Activated CD8-positive, alpha-beta memory T cell treated with anti-CD3 and anti-CD28 coated beads, Interleukin-2, amount 50 U/mL, for 1 hour (primary cell): ENCODE measurements around the gene IL12RB2.
"Not testable (repeated sequence)": the region's sequence is repeated elsewhere in the genome, so short reads cannot be mapped to it uniquely, and the experiment has no call there.

Experiments
- DNase-seq: peaks from one replicate; pipeline ENCODE4 v3.0.0-alpha.2; 2020; ENCODE audit errors: extremely low read depth

Gene IL12RB2

GRCh38 chr1:67394548-67394947, 86.9 kb downstream of the IL12RB2 start:
- no peak for DNase-seq

- DNase-seq: no peak
These were observed 91.7 kb downstream of the IL12RB2 start for GRCh38 chr1:67399199-67399993.

- not testable (repeated sequence) for DNase-seq
These were observed 92.5 kb downstream of the IL12RB2 start for GRCh38 chr1:67400029-67400786.

DNA sequence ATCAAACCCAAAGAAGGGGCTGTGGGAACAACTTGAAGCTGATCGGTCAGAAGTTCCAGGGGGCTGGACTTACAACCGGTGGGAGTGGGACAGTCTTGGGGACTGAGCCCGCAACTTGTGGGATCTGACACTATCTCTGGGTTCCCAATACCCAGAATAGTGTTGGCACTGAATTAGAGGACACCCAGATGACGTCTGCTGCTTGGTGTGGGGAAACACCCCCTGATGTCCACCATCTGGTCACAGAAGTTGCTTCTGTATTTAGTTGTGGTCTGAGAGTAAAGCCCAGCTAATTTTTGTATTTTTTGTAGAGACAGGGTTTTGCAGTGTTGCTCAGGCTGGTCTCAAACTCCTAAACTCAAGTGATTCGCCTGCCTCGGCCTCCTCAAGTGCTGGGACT, 93.8 kb downstream of the IL12RB2 start:
- no peak for DNase-seq

DNA sequence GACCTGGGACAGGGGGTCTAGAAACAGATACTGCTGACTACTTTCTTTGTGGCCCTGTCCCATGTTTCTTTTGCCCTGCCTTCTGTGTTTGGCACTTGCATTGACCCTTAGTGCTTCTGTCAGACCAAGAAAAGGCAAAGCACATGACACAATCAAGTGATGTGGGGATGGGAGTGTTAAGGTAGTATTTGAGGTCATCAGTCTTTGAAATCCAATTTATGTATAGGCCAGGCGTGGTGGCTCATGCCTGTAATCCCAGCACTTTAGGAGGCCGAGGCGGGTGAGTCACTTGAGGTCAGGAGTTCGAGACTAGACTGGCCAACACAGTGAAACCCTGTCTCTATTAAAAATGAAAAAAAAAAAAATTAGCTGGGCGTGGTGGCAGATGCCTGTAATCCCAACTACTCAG, 96.5 kb downstream of the IL12RB2 start:
- DNase-seq: no peak

GRCh38 chr1:67405473-67406245, 98.0 kb downstream of the IL12RB2 start:
- DNase-seq: no peak

DNA sequence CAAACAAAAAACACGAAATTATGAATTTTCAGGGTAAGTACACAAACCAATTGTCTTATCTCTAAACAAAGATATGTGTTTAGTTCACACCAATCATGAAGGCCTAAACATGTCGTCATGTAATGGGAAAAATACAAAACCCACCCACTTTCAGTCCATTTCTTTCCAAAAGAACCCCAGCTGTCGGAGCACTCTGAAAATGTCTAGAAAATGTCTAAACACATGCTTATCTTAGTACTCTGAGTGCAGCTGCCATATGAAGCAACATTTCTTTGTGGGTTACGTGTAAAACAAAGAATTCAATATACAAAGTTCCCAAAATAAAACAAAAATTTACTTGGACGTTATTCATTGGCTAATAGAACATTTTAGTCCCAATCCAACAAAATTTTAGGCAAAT, 99.8 kb downstream of the IL12RB2 start:
- DNase-seq: no peak

- DNase-seq: no peak
These were observed 100.5 kb downstream of the IL12RB2 start for GRCh38 chr1:67408148-67408547.

- not testable (repeated sequence) for DNase-seq
These were observed 105.4 kb downstream of the IL12RB2 start for GRCh38 chr1:67413101-67413500.

- DNase-seq: no peak
These were observed 106.9 kb downstream of the IL12RB2 start for GRCh38 chr1:67414574-67414973.

DNA sequence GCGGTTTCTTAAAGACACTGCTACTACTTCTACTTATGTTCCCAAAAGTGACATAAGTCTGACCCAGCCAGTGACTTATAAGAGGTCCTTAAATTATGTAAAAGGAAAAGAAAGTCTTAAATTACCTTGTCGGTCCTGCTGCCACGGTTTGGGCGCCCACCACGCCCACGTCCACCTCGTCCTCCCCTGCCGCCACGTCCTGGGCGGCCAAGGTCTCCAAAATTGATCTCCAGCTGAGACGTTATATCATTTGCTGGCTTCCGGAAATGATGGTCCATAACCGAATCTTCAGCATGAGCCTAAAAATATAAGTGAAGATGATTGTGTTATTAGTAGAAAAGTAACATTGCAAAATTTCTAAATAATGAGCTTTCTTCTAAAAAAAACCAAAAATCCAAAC, 107.4 kb downstream of the IL12RB2 start:
- DNase-seq: no peak

GRCh38 chr1:67417733-67418132, 110.1 kb downstream of the IL12RB2 start:
- DNase-seq: not testable (repeated sequence)

DNA sequence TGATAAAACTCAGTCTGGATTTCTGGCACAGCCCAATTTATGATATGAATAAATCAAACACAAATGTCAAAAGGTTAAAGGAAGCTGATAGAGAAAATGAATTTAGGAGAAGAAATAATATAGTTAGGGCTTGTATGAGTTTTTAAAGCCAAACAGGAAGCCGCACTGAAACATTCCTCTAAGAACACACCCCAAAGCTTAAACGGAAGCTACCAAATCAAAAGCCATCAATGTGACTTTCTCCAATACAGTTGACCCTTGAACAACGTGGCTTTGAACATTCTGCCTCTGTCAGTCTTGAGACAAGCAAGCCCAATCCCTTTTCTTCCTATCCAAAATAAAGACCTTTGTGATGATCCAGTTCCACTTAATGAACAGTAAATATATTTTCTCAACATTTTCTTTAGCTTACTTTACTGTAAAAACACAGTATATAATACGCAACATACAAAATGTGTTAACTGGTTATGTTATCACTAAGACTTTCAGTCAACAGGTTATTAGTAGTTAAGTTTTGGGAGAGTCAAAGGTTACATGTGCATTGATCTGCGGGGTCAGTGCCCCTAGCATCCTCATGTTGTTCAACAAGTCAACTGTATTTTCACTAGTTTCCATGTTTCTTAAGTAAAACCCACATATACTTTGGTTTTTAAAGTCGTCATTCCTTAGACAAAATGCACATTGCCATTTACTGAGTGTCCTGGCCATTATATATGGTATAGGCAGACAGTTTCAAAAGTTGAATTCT, 111.3 kb downstream of the IL12RB2 start:
- DNase-seq: no peak

DNA sequence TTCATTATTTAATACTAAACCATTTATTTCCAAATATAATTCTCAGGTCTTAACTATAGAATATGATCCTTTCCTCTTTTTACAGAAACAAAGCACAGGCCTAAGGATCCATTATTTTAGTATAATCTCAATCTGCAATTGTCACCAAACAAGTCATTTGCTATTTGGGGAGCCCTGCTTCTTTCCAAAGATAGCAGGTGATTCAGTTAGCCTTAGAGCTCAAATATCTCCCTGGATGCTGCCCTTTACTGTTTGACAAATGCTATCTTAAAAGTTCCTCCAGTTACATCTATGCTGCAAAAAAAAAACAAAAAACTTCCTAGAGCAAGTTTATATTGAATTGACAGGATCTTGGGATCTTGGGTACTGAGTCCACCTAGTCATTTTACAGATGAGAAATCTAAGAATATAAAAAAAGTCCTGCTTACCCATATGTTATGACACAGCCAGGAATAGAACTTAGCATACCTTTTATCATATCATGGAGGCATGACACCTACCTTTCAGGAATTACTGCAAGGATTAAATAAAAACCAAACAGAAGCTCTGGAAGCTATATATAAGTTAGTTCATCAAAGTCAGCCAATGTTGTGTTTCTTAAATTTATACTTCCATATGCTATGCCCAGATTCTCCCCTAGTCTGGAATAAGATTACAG, 113.3 kb downstream of the IL12RB2 start:
- no peak for DNase-seq

DNA sequence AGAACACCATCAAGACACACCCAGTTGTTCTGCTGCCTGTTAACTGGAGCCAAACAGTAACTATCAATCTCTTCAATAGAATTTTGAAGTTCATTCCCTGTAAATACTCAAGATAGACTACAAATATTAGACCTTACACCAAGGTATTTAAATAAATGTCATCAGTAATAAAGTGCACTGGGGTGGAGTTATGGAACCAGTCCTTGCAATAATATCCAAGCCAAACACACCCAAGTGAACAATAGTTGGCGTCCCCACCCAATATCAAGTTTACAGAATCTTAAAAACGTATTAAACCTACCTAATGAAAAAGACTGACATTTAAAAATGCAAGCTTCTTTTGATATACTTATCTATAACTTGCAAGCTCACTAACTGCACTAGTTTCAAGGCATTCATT, 119.8 kb downstream of the IL12RB2 start:
- DNase-seq: no peak

DNA sequence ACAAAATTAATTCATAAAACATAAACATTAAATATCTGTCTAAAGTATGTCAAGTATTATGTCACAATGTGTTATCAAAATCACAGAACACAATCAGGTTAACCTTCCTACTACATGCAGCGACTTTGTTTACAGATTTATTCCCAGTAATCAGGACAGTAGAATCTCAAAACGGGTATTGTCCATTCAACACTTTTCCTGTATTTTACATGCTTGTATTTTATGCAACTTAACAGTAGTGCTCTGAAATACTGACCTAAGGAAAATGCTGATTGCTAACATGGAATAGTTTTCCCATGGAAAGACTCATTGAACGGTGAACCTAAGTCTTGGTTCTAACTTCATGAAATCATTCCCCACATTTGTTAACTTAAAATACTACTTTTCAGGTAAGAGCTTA, 120.3 kb downstream of the IL12RB2 start:
- DNase-seq: no peak

DNA sequence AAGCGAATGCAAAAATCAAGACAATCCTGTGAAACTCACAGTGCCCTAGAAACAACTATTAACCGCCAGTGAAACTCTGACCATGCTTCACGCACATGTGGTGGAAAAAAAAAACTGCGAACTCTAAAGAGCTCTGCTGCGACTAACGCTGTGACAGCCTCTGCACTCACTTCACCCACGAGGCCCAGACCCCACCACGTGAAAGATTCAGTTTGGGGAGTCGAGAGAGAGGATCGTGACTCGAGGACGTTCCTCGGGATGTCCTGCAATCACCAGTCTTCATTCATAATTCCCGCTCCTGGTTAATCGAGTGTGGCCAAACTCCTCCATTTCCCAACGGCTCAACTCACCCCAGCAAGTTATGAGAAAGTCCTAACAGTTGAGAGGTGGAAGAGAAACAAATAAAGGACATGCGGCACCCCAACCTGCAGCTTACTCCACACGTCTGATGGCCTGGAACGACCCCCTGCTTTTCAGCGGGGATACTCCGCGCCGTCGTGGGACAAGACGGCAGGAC, 121.4 kb downstream of the IL12RB2 start:
- DNase-seq: no peak

GRCh38 chr1:67429528-67430357, 122.1 kb downstream of the IL12RB2 start:
- no peak for DNase-seq

DNA sequence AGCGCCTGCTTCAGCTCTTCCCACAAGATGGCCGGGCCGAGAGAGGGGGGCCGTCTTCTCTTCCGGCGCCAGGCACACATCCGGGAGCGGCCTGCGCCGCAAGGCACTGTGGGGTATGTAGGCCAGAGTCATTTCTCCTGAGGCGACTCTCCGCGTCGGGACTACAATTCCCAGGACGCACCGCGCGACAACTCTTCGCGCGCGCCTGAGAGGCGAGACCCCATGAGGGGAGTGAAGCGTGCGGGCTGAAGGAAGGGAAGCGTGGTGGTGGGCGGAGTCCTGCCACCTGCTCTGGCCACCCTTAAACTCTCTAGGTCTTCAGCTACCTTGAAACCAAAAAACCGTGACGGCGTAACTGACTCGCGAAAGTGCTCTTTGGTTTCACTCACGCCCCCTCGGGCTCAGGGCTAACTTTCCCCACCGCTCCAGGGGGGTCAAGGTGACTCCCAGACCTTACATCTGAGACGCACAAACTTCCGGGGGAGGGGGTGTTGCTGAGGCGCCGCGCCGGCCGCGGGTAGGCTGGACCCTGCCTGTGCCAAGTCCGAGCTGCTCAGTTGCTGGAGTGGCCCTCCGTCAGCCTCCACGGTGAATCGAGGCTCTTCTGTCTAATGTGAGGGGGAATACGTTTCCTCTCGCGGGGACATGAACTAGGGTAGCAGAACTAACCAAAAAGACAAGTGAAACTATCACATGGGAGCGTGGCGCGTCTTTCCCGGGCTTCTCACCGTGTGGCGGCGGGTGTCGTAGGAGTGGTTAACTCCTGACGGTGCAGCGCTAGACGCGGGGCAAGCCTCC, 122.9 kb downstream of the IL12RB2 start, which contains the start of gene SERBP1:
Gene SERBP1 (minus strand): TSS at position 45 of the 798 bp plus-strand sequence. CDS start 102 bp downstream, outside the sequence.
- peak; percentile 88 for DNase-seq
